A549 (cell line): ENCODE results near the gene ZDHHC18. TPM values are rescaled to one million over a fixed set of nuclear protein-coding genes. Genes with fewer than 3 reads are reported as not detected.
A peak's percentile ranks its signal among the peaks of the same experiment; 100 is the strongest.

Experiments
- ATAC-seq, 2 experiments: fragments of 200-7000 bp in 1 of 2; fragments of >200 bp in 1 of 2; cut with Nextera tagmentation in 1 of 2; cut with Tn5 transposase in 1 of 2; 3 replicates each; pipeline versions ENCODE4 v1.8.0 to v1.9.1; 2018 to 2020; ENCODE audit warnings: mild to moderate bottlenecking in 1 of 2, moderate library complexity in 1 of 2
- CTCF ChIA-PET: fragments of 300-600 bp; sonication (Branson Sonifier 250); formaldehyde crosslinking; extraction: SDS; loops from one replicate; lab custom pipeline; 2021; ENCODE audit warnings: antibody characterized with exemption, inconsistent platforms; lab: Yijun Ruan, JAX
- POLR2A ChIA-PET: fragments of 350-600 bp; formaldehyde crosslinking; extraction: SDS; loops from one replicate; lab custom pipeline; 2021; ENCODE audit warnings: antibody characterized with exemption, inconsistent platforms; lab: Yijun Ruan, JAX
- DNase-seq, 2 experiments: peaks; one replicate each; pipeline versions ENCODE4 v3.0.0 to v3.0.0-alpha.2; 2011 to 2016; ENCODE audit warnings: low read depth in 1 of 2, low spot score in 1 of 2
- FAIRE-seq: peaks from 2 replicates; lab custom pipeline; 2011; peaks lifted over from hg19 to GRCh38; lab: Jason Lieb, UNC
- H3K27ac ChIP-seq, 2 experiments: fragments of >200 bp; sonication (Bioruptor Twin); formaldehyde crosslinking; 3 replicates each; pipeline ENCODE4 v1.5.1; 2016 to 2017
- H3K4me1 ChIP-seq: fragments of >200 bp; sonication (Bioruptor Twin); formaldehyde crosslinking; 3 replicates; pipeline ENCODE4 v1.6.1; 2016
- H3K4me2 ChIP-seq: fragments of >200 bp; sonication (Bioruptor Twin); formaldehyde crosslinking; 3 replicates; pipeline ENCODE4 v1.6.1; 2016
- H3K4me3 ChIP-seq: fragments of >200 bp; sonication (Bioruptor Twin); formaldehyde crosslinking; 3 replicates; pipeline ENCODE4 v1.5.1; 2016
- H3K9me3 ChIP-seq: fragments of >200 bp; sonication (Bioruptor Twin); formaldehyde crosslinking; 3 replicates; pipeline ENCODE4 v1.6.1; 2016
- BCL3 ChIP-seq: fragments of >200 bp; sonication (Bioruptor Twin); formaldehyde crosslinking; IDR thresholded peaks from 3 replicates; pipeline ENCODE4 v1.6.1; 2016
- CTCF ChIP-seq: fragments of >200 bp; sonication (Bioruptor Twin); formaldehyde crosslinking; IDR thresholded peaks from 3 replicates; pipeline ENCODE4 v1.5.1; 2016
- E2F6 ChIP-seq: IDR thresholded peaks from 2 replicates; pipeline ENCODE4 v1.6.1; 2012; ENCODE audit warnings: low read depth, borderline replicate concordance
- EP300 ChIP-seq, 2 experiments: fragments of >200 bp; sonication (Bioruptor Twin); formaldehyde crosslinking; IDR thresholded peaks; 2 replicates in 1 of 2; 3 replicates in 1 of 2; pipeline ENCODE4 v1.6.1; 2016 to 2017
- ESRRA ChIP-seq: fragments of 150-350 bp; IDR thresholded peaks from 2 replicates; pipeline ENCODE4 v1.6.1; 2014; ENCODE audit warnings: mild to moderate bottlenecking, low read length, borderline replicate concordance
- FOSL2 ChIP-seq, 2 experiments: fragments of 450-650 bp in 1 of 2; fragments of >200 bp in 1 of 2; sonication (Bioruptor Twin) in 1 of 2; formaldehyde crosslinking; IDR thresholded peaks; 2 replicates each; pipeline versions ENCODE4 v1.5.0 to v1.6.1; 2016 to 2020; ENCODE audit warnings: mild to moderate bottlenecking in 1 of 2, moderate library complexity in 1 of 2
- FOXS1 ChIP-seq: fragments of 250-450 bp; sonication (Bioruptor Pico); IDR thresholded peaks from 2 replicates; pipeline ENCODE4 v1.5.0; 2020; ENCODE audit warnings: mild to moderate bottlenecking, moderate library complexity
- JUN ChIP-seq, 2 experiments: fragments of >200 bp; sonication (Bioruptor Twin); formaldehyde crosslinking; IDR thresholded peaks; 2 replicates in 1 of 2; 3 replicates in 1 of 2; pipeline ENCODE4 v1.6.1; 2016 to 2017
- MAX ChIP-seq: IDR thresholded peaks from 2 replicates; pipeline ENCODE4 v1.6.1; 2012
- NPAS2 ChIP-seq: fragments of 250-450 bp; sonication (Bioruptor Pico); IDR thresholded peaks from 2 replicates; pipeline ENCODE4 v1.8.0; 2022; ENCODE audit warnings: mild to moderate bottlenecking, moderate library complexity, borderline replicate concordance
- PBX3 ChIP-seq: IDR thresholded peaks from 2 replicates; pipeline ENCODE4 v1.6.1; 2012
- POLR2A ChIP-seq: IDR thresholded peaks from 2 replicates; pipeline ENCODE4 v1.6.1; 2012; ENCODE audit warnings: mild to moderate bottlenecking, low read length
- REST ChIP-seq: fragments of 200-600 bp; sonication (generic); IDR thresholded peaks from 2 replicates; pipeline ENCODE4 v1.6.1; 2016; ENCODE audit warnings: antibody characterized with exemption, mild to moderate bottlenecking, moderate library complexity
- SMC3 ChIP-seq: fragments of >200 bp; sonication (Bioruptor Twin); formaldehyde crosslinking; IDR thresholded peaks from 3 replicates; pipeline ENCODE4 v1.6.1; 2018; ENCODE audit warnings: inconsistent platforms
- WGBS: methylation state at CpG from one replicate; pipeline ENCODE4 v1.1.6; 2017; ENCODE audit errors: missing lambda C conversion rate; 5-methylcytosine and 5-hydroxymethylcytosine counted together
- polyA plus RNA-seq, 4 experiments: library from polyadenylated mRNA; depleted of rRNA in 3 of 4; stranded (reverse); fragments of >200 nt; fragmentation: RNase III in 1 of 4; extraction: RNeasy Plus Mini Kit Qiagen cat#74134 plus additional on column Dnase treatment in 1 of 4; gene quantifications; 2 replicates in 3 of 4; 3 replicates in 1 of 4; pipeline ENCODE4 v1.2.3, GENCODE V29; 2011 to 2017

ZDHHC18 gene
- polyA plus RNA-seq, 2 of the 4 experiments (the other 2 are of a cell fraction) = 16.2 to 20.0 TPM

GRCh38 chr1:26862781-26863684 is 36.5 kb downstream of the ZDHHC18 start, which contains the start of gene SFN:
Gene SFN (plus strand): TSS chr1:26863149. CDS start chr1:26863213, 64 bp downstream.
- TF ChIP-seq E2F6 = peak; percentile 54; the same call in 1 of the 2 replicates
- TF ChIP-seq MAX = peak; percentile 58; the same call in 1 of the 2 replicates
- no peak for TF ChIP-seq PBX3
- no peak for TF ChIP-seq NPAS2 (CRISPR knock-in tag)
- peak; percentile 97 for TF ChIP-seq POLR2A
- peak; percentile 13; the same call in 1 of the 2 replicates for TF ChIP-seq REST
- TF ChIP-seq EP300 (IDR thresholded peaks at IDR 0.05) = no peak
- TF ChIP-seq CTCF = peak; percentile 55
- no peak for TF ChIP-seq FOXS1 (CRISPR knock-in tag)
- TF ChIP-seq ESRRA = no peak
- 0 out of 3 replicates have a peak, but pooled peaks have one; percentile 71 for TF ChIP-seq BCL3
- peak; percentile 45; the same call in 1 of the 2 replicates for TF ChIP-seq FOSL2 (IDR thresholded peaks at IDR 0.05)
- peak; percentile 89 for TF ChIP-seq FOSL2 (CRISPR knock-in tag; IDR thresholded peaks at IDR 0.05)
- peak; percentile 32; the same call in 2 of the 3 replicates for TF ChIP-seq SMC3
- TF ChIP-seq JUN (IDR thresholded peaks at IDR 0.05) = peak in 1 of 2 experiments; percentile 60; a peak in 3 of 5 replicates
- TF ChIP-seq, all 56 proteins: peak for 9
- no peaks in the 10 kb centered on the region for H3K9me3 ChIP-seq
- peak; percentile 61 to 74 for ATAC-seq
- DNase-seq = peak; percentile 79 to 95
- peak within 1 kb of the TSS; percentile 90 to 99 for H3K27ac ChIP-seq
- H3K4me1 ChIP-seq = peaks cover 30% of the 10 kb centered on the region
- POLR2A ChIA-PET = interaction anchor here (0.6 to 1.4 kb wide), 2 partner anchors 14 to 131 kb away, joined by 5 read pairs; partner anchors contain the start of gene TRNP1
- peak within 1 kb of the TSS; percentile 100 for H3K4me2 ChIP-seq
- no peak for FAIRE-seq
- CTCF ChIA-PET = interaction anchor here (0.8 to 7.2 kb wide), 8 partner anchors 8 to 260 kb away, joined by 3 to 57 read pairs (median 4); no protein-coding TSS in a partner anchor
- H3K4me3 ChIP-seq = peak within 1 kb of the TSS; percentile 66
- WGBS = 3% methylated on average over 26 of the region's 37 CpGs
